IPS-18c (cell line): Measurements from ENCODE around the gene SCN1B.
A peak's percentile ranks its signal among the peaks of the same experiment; 100 is the strongest.
"Not testable (repeated sequence)": the region's sequence is repeated elsewhere in the genome, so short reads cannot be mapped to it uniquely, and the experiment has no call there.

Experiments used
- H3K4me3 ChIP-seq: 2 replicates; pipeline ENCODE4 v1.7.0; 2013; ENCODE audit warnings: low read depth, mild to moderate bottlenecking, low read length, moderate library complexity; ENCODE audit not compliant: insufficient read depth
- H3K9me3 ChIP-seq: one replicate; pipeline ENCODE4 v1.6.1; 2013; ENCODE audit warnings: mild to moderate bottlenecking, low read length, moderate library complexity; ENCODE audit not compliant: control insufficient read depth, insufficient read depth

The SCN1B gene

DNA sequence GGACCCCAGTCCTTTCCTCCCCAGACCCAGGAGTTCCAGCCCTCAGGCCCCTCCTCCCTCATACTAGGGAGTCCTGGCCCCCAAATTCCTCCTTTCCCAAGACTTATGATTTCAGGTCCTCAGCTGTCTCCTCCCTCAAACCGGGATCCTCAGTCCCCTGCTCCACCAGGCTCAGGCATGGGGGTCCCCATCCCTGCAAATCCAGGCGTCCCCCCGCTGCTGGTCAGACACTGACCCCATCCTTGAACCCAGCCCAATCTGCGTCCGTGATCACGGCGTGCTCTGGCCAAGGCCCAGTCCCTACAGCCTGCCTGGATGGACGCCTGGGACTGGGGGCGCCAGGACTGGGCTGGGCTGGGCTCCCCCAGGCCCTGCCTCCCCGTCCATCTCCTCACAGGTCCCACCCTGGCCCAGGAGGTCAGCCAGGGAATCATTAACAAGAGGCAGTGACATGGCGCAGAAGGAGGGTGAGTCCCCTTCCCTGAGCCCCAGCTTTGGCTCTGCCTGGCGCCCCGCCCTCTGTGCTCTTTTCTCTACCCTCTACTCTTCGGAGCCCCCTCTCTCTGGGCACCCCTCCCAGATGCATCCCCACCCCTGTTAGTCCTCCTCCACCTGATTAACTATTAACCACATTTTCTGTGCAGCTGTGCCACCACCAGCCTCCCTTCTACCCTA is 11.9 kb downstream of the SCN1B start:
- peak overlapping the region; percentile 58 for H3K4me3 ChIP-seq
- no peaks in the 10 kb centered on the region for H3K9me3 ChIP-seq

DNA sequence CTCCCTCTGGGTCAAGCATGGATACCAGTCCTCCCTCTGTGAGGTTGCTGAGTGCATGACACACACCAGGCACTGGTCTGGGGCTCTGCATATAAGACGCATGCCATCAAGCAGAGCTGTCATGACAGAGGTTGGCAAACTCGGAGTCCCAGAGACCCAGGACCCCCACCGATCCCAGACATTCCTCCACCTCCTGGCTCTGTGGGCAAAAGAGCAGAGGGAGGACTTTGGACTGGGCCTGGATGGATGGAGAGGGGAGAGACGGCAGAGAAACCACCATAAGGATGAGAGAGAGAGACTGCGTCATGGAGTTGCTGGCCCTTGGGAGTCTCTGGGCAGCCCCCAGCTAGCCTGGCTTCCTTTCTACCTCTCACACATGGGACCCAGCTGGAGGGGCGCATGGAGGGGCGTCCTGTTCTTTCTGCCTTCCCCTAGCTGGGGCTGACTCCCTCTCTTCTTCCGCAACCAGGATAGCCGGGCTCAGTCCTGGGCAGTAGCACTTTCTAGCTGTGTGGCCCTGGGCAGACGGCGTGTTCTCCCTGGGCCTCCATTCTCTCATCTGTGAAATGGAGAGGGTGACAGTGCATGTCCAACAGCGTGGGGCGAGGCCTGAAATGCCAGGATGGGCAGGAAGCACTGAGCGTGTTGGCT is 12.8 kb downstream of the SCN1B start:
- no peaks in the 10 kb centered on the region for H3K9me3 ChIP-seq

GRCh38 chr19:35043906-35044305 is 13.6 kb downstream of the SCN1B start:
- no peak overlapping the region for H3K4me3 ChIP-seq
- H3K9me3 ChIP-seq, result no peaks in the 10 kb centered on the region

More for the DNA sequence above, 12.8 kb downstream of the SCN1B start:
- no peak overlapping the region for H3K4me3 ChIP-seq

DNA sequence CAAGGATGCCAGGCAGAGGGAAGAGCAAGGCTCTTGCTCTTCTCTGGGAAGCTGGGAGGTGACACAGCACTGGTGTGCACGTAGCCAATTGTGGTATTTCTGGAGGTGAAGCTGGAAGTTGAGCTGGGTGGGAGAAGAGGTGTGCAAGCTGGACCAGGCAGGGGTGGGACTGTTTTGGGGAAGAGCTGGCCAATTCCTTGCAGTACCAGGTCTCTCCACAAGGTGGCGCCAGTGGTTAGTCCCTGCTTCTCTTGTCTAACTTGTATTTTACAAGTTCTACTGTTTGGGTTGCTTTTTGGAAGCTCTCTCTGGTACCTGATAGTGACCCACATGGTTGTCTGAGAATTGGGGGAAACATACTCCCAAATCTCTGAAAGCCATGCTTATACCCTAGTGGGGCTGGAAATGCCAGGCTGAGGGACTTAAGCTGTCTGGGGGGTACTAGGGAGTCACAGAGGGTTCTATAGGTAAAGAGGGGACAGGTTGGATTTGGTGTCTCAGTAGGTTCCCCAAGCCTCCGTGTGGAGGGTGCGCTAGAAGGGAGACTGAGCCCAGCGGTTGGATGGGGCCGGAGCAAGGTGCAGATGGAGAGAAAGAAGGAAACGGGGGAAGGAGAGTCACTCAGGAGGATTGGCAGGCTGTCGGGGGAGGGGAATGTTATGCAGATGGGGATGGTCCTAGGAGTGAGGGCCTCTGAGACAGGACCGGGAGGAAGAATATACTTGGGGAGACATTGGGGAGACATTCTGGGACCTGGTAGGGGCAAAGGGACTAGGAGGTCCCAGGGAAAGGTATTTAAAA is 14.2 kb downstream of the SCN1B start:
- Histone ChIP-seq H3K9me3 (no peaks in the 10 kb centered on the region), H3K4me3 (no peak overlapping the region)

DNA sequence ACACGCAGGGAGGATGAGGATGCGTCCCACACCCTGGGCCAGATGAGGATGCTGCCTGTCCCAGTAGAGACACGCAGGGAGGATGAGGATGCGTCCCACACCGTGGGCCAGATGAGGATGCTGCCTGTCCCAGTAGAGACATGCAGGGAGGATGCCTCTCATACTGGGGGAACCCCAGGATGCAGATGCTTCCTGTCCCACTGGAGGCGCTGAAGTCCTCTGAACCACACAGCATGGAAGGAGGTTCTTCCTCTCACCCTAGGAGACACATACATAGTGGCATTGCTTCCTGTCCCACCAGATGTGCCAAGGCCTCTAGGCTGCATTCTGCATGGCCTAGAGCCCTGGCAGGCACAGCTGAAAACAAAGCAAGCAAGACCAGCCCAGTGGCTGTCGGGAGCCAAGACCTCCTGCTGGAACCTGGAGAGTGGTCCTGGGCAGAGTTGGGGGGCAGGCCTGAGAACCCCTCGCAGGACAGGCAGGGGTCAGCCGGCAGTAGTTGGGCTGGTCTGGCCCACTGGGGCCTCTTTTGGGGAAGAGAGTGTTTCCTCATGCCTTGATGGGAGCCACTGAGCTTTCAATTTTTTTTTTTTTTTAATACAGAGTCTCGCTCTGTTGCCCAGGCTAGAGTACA is 15.5 kb downstream of the SCN1B start:
- H3K9me3 ChIP-seq, result no peaks in the 10 kb centered on the region
- H3K4me3 ChIP-seq, result no peak overlapping the region

DNA sequence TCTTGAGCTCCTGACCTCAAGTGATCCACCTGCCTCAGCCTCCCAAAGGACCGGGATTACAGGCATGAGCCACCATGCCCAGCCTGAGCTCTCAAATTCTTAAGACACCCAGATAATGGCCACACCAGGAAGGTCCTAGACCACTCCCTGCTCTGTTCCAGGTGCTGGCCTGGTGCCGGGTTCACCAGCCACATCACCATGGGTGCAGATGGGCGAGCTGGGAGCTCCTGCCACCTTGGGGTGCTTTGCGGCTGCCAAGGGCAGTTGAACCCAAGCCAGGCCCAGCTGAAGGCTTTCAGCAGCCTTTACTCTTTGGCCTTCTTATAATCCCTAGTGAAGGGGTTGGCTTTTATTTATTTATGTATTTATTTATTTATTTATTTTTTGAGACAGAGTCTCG is 16.2 kb downstream of the SCN1B start:
- Histone ChIP-seq H3K9me3 (no peaks in the 10 kb centered on the region), H3K4me3 (no peak overlapping the region)

- no peak overlapping the region for H3K4me3 ChIP-seq
- no peaks in the 10 kb centered on the region for H3K9me3 ChIP-seq
Measured at GRCh38 chr19:35048911-35049411, 18.7 kb downstream of the SCN1B start.

DNA sequence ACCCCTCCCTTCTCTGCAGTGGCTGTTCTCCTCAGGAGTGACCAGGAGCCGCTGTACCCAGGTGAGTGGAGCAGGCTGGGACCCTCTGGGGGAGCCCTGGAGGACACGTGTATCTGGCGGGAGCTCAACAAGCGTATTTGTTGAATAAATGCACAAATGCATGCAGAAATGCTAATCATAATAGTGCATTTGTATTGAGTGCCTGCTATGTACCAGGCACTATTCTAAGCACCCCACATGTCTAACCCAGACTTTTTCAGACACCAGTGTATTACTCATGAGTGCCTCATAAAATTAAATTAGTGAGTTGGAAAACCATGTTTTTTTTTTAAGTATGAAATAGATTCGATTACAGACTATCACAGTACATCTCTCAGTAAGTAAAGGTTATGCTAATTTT is 19.2 kb downstream of the SCN1B start:
- H3K4me3 ChIP-seq, result no peak overlapping the region
- no peaks in the 10 kb centered on the region for H3K9me3 ChIP-seq

GRCh38 chr19:35050662-35051061 is 20.4 kb downstream of the SCN1B start:
- not testable (repeated sequence) for H3K4me3 ChIP-seq, H3K9me3 ChIP-seq

DNA sequence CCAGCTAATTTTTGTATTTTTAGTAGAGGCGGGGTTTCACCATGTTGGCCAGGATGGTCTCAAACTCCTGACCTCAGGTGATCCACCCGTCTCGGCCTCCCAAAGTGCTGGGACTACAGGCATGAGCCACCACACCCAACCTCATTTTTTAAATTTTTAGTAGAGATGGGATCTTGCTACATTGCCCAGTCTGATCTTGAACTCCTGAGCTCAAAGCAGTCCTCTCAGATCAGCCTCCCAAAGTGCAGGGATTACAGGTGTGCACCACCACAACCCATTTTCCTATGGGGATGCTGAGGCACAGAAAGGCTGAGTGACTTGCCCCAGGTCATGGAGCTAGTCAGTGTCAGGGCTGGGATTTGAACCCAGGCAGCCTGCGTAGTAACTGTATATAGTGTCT is 21.0 kb downstream of the SCN1B start:
- H3K4me3 ChIP-seq, result not testable (repeated sequence)

DNA sequence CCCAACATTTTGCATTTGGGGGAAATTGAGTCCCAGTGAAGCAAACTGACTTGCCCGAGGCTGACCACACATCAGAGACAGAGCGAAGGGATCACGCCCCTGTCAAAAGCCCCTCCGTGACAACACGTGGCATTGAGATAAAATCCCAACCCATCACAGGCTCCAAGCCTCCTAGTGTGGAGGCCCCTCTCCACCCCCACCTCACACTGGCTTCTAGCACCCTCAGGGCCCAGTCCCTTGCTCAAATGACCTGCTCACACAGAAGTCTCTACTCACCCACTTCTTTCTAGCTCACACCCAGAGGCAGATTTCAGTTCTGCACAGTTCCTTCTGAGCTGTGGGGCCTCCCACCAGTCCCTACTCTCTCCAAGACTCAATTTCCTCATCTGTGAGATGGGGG is 21.5 kb downstream of the SCN1B start:
- H3K9me3 ChIP-seq, result no peaks in the 10 kb centered on the region
- H3K4me3 ChIP-seq, result no peak overlapping the region

More for the DNA sequence above, 21.0 kb downstream of the SCN1B start:
- not testable (repeated sequence) for H3K9me3 ChIP-seq

GRCh38 chr19:35052599-35053190 is 22.4 kb downstream of the SCN1B start:
- Histone ChIP-seq H3K9me3 (no peaks in the 10 kb centered on the region), H3K4me3 (no peak overlapping the region)

DNA sequence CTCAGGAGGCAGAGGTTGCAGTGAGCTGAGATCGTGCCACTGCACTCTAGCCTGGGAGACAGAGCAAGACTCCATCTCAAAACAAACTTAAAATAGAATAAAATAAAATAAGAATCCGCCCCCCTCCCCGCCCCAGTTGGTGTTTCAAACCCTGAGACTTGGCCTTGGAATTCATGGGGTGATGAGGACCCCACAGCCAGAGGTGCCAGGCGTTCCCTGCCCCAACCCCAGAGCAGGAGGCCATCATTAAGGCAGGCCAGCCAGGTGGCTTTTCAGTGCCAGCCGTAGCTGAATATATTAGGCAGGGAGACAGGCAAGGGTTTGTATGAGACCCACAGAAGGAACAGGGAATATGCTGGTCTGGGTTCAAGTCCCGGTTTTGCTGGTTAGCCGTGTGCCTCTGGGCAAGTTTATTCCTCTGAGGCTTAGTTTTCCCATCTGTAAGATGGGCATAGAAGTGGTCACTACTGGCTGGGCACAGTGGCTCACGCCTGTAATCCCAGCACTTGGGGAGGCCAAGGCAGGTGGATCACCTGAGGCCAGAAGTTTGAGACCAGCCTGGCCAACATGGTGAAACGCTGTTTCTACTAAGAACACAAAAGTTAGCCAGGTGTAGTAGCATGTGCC is 23.5 kb downstream of the SCN1B start:
- Histone ChIP-seq H3K4me3 (no peak overlapping the region), H3K9me3 (no peaks in the 10 kb centered on the region)

GRCh38 chr19:35054626-35055025 is 24.4 kb downstream of the SCN1B start:
- Histone ChIP-seq H3K9me3 (no peaks in the 10 kb centered on the region), H3K4me3 (no peak overlapping the region)

- no peaks in the 10 kb centered on the region for H3K9me3 ChIP-seq
- H3K4me3 ChIP-seq, result no peak overlapping the region
Measured at GRCh38 chr19:35055715-35056179, 25.5 kb downstream of the SCN1B start.

- no peak overlapping the region for H3K4me3 ChIP-seq
- no peaks in the 10 kb centered on the region for H3K9me3 ChIP-seq
Measured at GRCh38 chr19:35056513-35057063, 26.3 kb downstream of the SCN1B start.
